Vagina (tissue), 2 donors: Measurements from ENCODE around the gene ATXN10. TPM values are rescaled to one million over a fixed set of nuclear protein-coding genes. Genes with fewer than 3 reads are reported as not detected.

ENCODE experiments used
- DNase-seq, 2 donors: peaks; one replicate each; pipeline ENCODE4 v3.0.0-alpha.2; 2017; ENCODE audit errors: extremely low spot score in 2 of 2
- H3K27ac ChIP-seq: fragments of 200-600 bp; sonication (generic); one replicate; pipeline ENCODE4 v1.5.1; 2019
- H3K27me3 ChIP-seq: fragments of 200-600 bp; sonication (generic); one replicate; pipeline ENCODE4 v1.5.1; 2019
- H3K36me3 ChIP-seq, 2 donors: fragments of 200-600 bp; sonication (generic); one replicate each; pipeline ENCODE4 v1.5.1; 2017 to 2019
- H3K4me1 ChIP-seq: fragments of 200-600 bp; sonication (generic); one replicate; pipeline ENCODE4 v1.5.1; 2019
- H3K4me3 ChIP-seq, 2 donors: fragments of 200-600 bp; sonication (generic); 1 replicate in 1 of 2; 2 replicates in 1 of 2; pipeline ENCODE4 v1.5.1; 2016 to 2019
- H3K9me3 ChIP-seq: fragments of 200-600 bp; sonication (generic); one replicate; pipeline ENCODE4 v1.5.1; 2019
- POLR2A ChIP-seq, 2 donors: fragments of 450-650 bp; IDR thresholded peaks; one replicate each; pipeline ENCODE4 v1.6.1; 2017; ENCODE audit warnings: antibody characterized with exemption in 2 of 2, mild to moderate bottlenecking in 2 of 2, moderate library complexity in 2 of 2
- POLR2AphosphoS5 ChIP-seq, 2 donors: sonication (generic); formaldehyde crosslinking; IDR thresholded peaks; one replicate each; pipeline ENCODE4 v1.9.0; 2017; ENCODE audit warnings: antibody characterized with exemption in 2 of 2, mild to moderate bottlenecking in 2 of 2, low read depth in 1 of 2; ENCODE audit not compliant: insufficient read depth in 1 of 2
- intact Hi-C: fragments of 100-400 bp; cut with DNase I; formaldehyde crosslinking; loops from one replicate; pipeline ENCODE4 v1.15.1; 2023
- total RNA-seq: library from RNA; depleted of rRNA; stranded (reverse); fragments of >200 nt; gene quantifications from one replicate; pipeline ENCODE4 v1.2.3, GENCODE V29; 2016
- TF ChIP-seq, protein P1 (sequence below), 3 experiments: fragments of 450-650 bp in 2 of 3; fragments of 200-600 bp in 1 of 3; sonication (generic) in 1 of 3; IDR thresholded peaks; one replicate each; pipeline ENCODE4 v1.5.1; 2017 to 2019; ENCODE audit warnings: antibody characterized with exemption in 3 of 3, mild to moderate bottlenecking in 2 of 3, moderate library complexity in 2 of 3

Gene ATXN10
- total RNA-seq, 1 donor from 2014 or later, result 116 TPM

DNA sequence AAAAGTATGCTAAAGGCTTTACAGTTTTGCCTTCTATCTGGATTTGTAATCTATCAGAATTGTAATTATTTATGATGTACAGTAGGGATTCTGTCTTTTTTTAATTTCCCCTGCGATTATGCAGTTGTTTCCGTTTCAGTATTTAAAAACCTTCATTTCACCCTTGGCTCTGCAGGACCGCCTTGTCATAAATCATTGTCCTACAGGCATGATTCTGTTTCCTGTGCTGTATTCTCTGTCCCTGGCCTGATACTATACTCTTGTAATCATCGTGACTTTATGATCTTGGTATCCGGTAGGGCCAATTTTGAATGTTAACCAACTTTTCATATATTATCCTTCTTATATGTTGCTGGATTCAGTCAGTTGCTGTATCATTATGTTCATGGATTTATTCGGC is 151.7 kb downstream of the ATXN10 start:
- H3K9me3 ChIP-seq, result no peaks in the 10 kb centered on the region
- intact Hi-C loops, result no loop called here

GRCh38 chr22:45826520-45826919 is 154.9 kb downstream of the ATXN10 start:
- intact Hi-C loops, result no loop called here
- H3K4me1 ChIP-seq, result peaks cover under 1% of the 10 kb centered on the region
- TF ChIP-seq, protein P1, sequence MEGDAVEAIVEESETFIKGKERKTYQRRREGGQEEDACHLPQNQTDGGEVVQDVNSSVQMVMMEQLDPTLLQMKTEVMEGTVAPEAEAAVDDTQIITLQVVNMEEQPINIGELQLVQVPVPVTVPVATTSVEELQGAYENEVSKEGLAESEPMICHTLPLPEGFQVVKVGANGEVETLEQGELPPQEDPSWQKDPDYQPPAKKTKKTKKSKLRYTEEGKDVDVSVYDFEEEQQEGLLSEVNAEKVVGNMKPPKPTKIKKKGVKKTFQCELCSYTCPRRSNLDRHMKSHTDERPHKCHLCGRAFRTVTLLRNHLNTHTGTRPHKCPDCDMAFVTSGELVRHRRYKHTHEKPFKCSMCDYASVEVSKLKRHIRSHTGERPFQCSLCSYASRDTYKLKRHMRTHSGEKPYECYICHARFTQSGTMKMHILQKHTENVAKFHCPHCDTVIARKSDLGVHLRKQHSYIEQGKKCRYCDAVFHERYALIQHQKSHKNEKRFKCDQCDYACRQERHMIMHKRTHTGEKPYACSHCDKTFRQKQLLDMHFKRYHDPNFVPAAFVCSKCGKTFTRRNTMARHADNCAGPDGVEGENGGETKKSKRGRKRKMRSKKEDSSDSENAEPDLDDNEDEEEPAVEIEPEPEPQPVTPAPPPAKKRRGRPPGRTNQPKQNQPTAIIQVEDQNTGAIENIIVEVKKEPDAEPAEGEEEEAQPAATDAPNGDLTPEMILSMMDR (IDR thresholded peaks at IDR 0.05), result no peak
- TF ChIP-seq POLR2A (IDR thresholded peaks at IDR 0.05), result no peak
- TF ChIP-seq POLR2AphosphoS5 (IDR thresholded peaks at IDR 0.05; ENCODE audit: insufficient read depth in 1 of 2, low read depth in 1 of 2), result no peak
- H3K4me3 ChIP-seq, result no peak overlapping the region
- H3K27me3 ChIP-seq, result no peaks in the 10 kb centered on the region
- H3K27ac ChIP-seq, result no peak overlapping the region
- H3K9me3 ChIP-seq, result no peaks in the 10 kb centered on the region
- no peaks in the 10 kb centered on the region for H3K36me3 ChIP-seq
- no peak for DNase-seq

More for the DNA sequence above, 151.7 kb downstream of the ATXN10 start:
- Histone ChIP-seq H3K4me3 (no peak overlapping the region), H3K27me3 (no peaks in the 10 kb centered on the region), H3K4me1 (no peaks in the 10 kb centered on the region), H3K27ac (no peak overlapping the region), H3K36me3 (no peaks in the 10 kb centered on the region)
- TF ChIP-seq, protein P1 (IDR thresholded peaks at IDR 0.05), result no peak
- TF ChIP-seq POLR2AphosphoS5 (IDR thresholded peaks at IDR 0.05; ENCODE audit: insufficient read depth in 1 of 2, low read depth in 1 of 2), result no peak
- no peak for TF ChIP-seq POLR2A (IDR thresholded peaks at IDR 0.05)
- no peak for DNase-seq

DNA sequence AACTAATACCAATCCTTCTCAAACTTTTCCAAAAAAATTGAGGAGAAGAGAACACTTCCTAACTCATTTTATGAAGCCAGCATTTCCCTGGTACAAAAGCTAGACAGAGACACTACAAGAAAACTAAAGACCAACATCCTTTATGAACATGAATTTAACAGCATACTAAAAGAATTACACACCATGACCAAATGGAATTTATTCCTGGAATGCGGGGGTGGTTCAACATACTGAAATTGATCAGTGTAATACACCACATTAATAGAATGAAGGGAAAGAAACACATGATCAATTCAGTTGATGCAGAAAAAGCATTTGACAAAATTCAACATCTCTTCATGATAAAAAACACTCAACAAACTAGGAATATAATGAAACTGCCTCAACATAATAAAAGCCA is 157.2 kb downstream of the ATXN10 start:
- H3K27me3 ChIP-seq, result no peaks in the 10 kb centered on the region
- no peak overlapping the region for H3K27ac ChIP-seq
- TF ChIP-seq POLR2A (IDR thresholded peaks at IDR 0.05) (no peak), POLR2AphosphoS5 (IDR thresholded peaks at IDR 0.05; ENCODE audit: insufficient read depth in 1 of 2, low read depth in 1 of 2) (no peak)
- TF ChIP-seq, protein P1 (IDR thresholded peaks at IDR 0.05), result no peak
- H3K4me3 ChIP-seq, result no peak overlapping the region
- DNase-seq, result no peak
- no peaks in the 10 kb centered on the region for H3K36me3 ChIP-seq
- intact Hi-C loops, result no loop called here
- H3K4me1 ChIP-seq, result peaks cover 7% of the 10 kb centered on the region
- H3K9me3 ChIP-seq, result no peaks in the 10 kb centered on the region

GRCh38 chr22:45830531-45831245 is 159.1 kb downstream of the ATXN10 start:
- Histone ChIP-seq H3K4me1 (peaks cover 7% of the 10 kb centered on the region), H3K27ac (no peak overlapping the region), H3K27me3 (no peaks in the 10 kb centered on the region), H3K4me3 (no peak overlapping the region), H3K9me3 (no peaks in the 10 kb centered on the region), H3K36me3 (no peaks in the 10 kb centered on the region)
- intact Hi-C loops, result no loop called here
- DNase-seq, result no peak
- TF ChIP-seq POLR2A (IDR thresholded peaks at IDR 0.05), result no peak
- no peak for TF ChIP-seq POLR2AphosphoS5 (IDR thresholded peaks at IDR 0.05; ENCODE audit: insufficient read depth in 1 of 2, low read depth in 1 of 2)
- TF ChIP-seq, protein P1 (IDR thresholded peaks at IDR 0.05), result no peak

DNA sequence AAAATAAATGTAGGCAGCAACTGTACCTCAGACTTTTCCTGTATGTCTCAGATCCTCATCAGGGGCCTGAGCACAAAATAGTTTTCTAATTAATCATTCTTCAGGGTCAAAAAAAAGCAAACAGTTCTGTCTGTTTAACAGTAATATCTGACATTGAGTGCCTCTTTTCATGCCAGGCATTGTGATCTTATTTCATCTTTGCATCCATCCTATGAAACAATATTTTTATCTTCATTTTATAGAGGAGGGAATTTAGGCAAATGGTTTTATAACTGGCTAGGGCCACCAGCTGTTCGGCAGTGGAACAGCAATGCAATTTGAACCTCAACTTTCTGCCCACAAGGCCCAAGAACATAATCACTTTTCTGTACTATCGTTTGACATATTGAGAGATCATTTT is 159.8 kb downstream of the ATXN10 start:
- H3K9me3 ChIP-seq, result no peaks in the 10 kb centered on the region
- intact Hi-C loops, result no loop called here
- no peaks in the 10 kb centered on the region for H3K27me3 ChIP-seq
- DNase-seq, result no peak
- H3K4me1 ChIP-seq, result peaks cover 7% of the 10 kb centered on the region
- H3K27ac ChIP-seq, result no peak overlapping the region
- no peaks in the 10 kb centered on the region for H3K36me3 ChIP-seq
- TF ChIP-seq, protein P1 (IDR thresholded peaks at IDR 0.05), result no peak
- TF ChIP-seq POLR2A (IDR thresholded peaks at IDR 0.05), result no peak
- no peak overlapping the region for H3K4me3 ChIP-seq
